Measurements from ENCODE around the gene SEMA4B. TPM values are rescaled to one million over a fixed set of nuclear protein-coding genes. Genes with fewer than 3 reads are reported as not detected.

SEMA4B gene
- total and polyA plus RNA-seq, 10 of the 15 experiments (the other 5 are each of a cell fraction or from before 2014, with no cell fraction given) = 0.87 to 26.0 (median 9.3) TPM

GRCh38 chr15:90233387-90234095 is 32.4 kb downstream of the SEMA4B start, which contains the start of gene CIB1 (continued):
- TF ChIP-seq PRDM15 (CRISPR knock-in tag; IDR thresholded peaks at IDR 0.05) = no peak
- no peak; the same call in 1 of the 2 replicates for TF ChIP-seq PML (IDR thresholded peaks at IDR 0.05; ENCODE audit: low read length)
- peak; percentile 75; the same call in 1 of the 2 replicates for TF ChIP-seq LARP7 (IDR thresholded peaks at IDR 0.05)
- TF ChIP-seq MAX (IDR thresholded peaks at IDR 0.05; ENCODE audit: low read depth, low read length) = peak; percentile 20; the same call in 1 of the 2 replicates
- TF ChIP-seq BMI1 (IDR thresholded peaks at IDR 0.05; ENCODE audit: borderline replicate concordance) = peak; percentile 85; the same call in 1 of the 2 replicates
- TF ChIP-seq ZNF592 (IDR thresholded peaks at IDR 0.05) = no peak
- TF ChIP-seq ZNF274 (IDR thresholded peaks at IDR 0.05; ENCODE audit: insufficient read depth, insufficient read length) = no peak
- peak; percentile 89 for TF ChIP-seq POLR2A (IDR thresholded peaks at IDR 0.05; ENCODE audit: low read depth, low read length)
- TF ChIP-seq YY1 (IDR thresholded peaks at IDR 0.05; ENCODE audit: low read depth, low read length) = peak; percentile 9; the same call in 1 of the 2 replicates
- TF ChIP-seq E4F1 (IDR thresholded peaks at IDR 0.05; ENCODE audit: borderline replicate concordance, partially characterized antibody) = no peak
- TF ChIP-seq BRCA1 (IDR thresholded peaks at IDR 0.05; ENCODE audit: low read depth, low read length) = no peak
- TF ChIP-seq NR2F1 (conservative IDR thresholded peaks at IDR 0.05) = peak; percentile 82
- peak in 1 of 2 experiments; percentile 8; a peak in 1 of 4 replicates for TF ChIP-seq EP300 (IDR thresholded peaks at IDR 0.05; ENCODE audit: borderline replicate concordance in 1 of 2, control insufficient read depth in 1 of 2, low read depth in 2 of 2, low read length in 2 of 2)
- TF ChIP-seq RBBP5 (conservative IDR thresholded peaks at IDR 0.05) = no peak
- TF ChIP-seq IKZF1 (conservative IDR thresholded peaks at IDR 0.05) = peak; percentile 71
- peak; percentile 36 for TF ChIP-seq MEF2B (IDR thresholded peaks at IDR 0.05; ENCODE audit: partially characterized antibody, poor library complexity, severe bottlenecking)
- TF ChIP-seq MYB (IDR thresholded peaks at IDR 0.05; ENCODE audit: borderline replicate concordance, low read depth, low read length) = 0 out of 2 replicates have a peak, but pooled peaks have one; percentile 14
- TF ChIP-seq RUNX3 (IDR thresholded peaks at IDR 0.05; ENCODE audit: low read length) = 0 out of 2 replicates have a peak, but pooled peaks have one; percentile 6
